HCT116 (cell line): Measurements from ENCODE around the gene VAMP7. TPM values are rescaled to one million over a fixed set of nuclear protein-coding genes. Genes with fewer than 3 reads are reported as not detected.

Source experiments
- ATAC-seq: fragments of 200-7000 bp; cut with Tn5 transposase; 2 replicates; pipeline ENCODE4 v1.9.1; 2020; ENCODE audit warnings: mild to moderate bottlenecking, moderate library complexity
- BruUV-seq: library from RNA; stranded (reverse); fragments of 400-500 nt; replicated peaks from 2 replicates; lab custom pipeline; 2021; lab: Mats Ljungman, UMichigan
- CTCF ChIA-PET: fragments of 300-600 bp; sonication (Branson Sonifier 250); formaldehyde crosslinking; loops from one replicate; lab custom pipeline; 2021; ENCODE audit warnings: antibody characterized with exemption; lab: Charles Lee
- POLR2A ChIA-PET: fragments of 300-600, 350-600 bp; sonication (Branson Sonifier 250); formaldehyde crosslinking; loops from one replicate; lab custom pipeline; 2021; ENCODE audit warnings: antibody characterized with exemption; lab: Charles Lee
- RAD21 ChIA-PET, 2 experiments: fragments of 300-600 bp; sonication (Branson Sonifier 250); formaldehyde crosslinking; loops; one replicate each; lab custom pipeline; 2023; ENCODE audit warnings: low total read pairs in 2 of 2; ENCODE audit not compliant: uncharacterized antibody in 2 of 2, unreplicated experiment in 2 of 2, low non-redundant PET in 1 of 2; lab: Charles Lee
- DNase-seq: peaks from one replicate; pipeline ENCODE4 v3.0.0-alpha.2; 2010; ENCODE audit warnings: low read depth, low spot score
- H2AFZ ChIP-seq: fragments of 200-600 bp; shearing (Covaris generic), sonication (generic); 2 replicates; pipeline ENCODE4 v1.6.1; 2017; ENCODE audit warnings: low read depth, mixed run types, mixed read lengths, antibody characterized with exemption, low read length; ENCODE audit not compliant: poor library complexity, severe bottlenecking
- H3K27ac ChIP-seq: 2 replicates; pipeline ENCODE4 v1.5.1; 2012; ENCODE audit warnings: low read depth, low read length
- H3K27me3 ChIP-seq: fragments of 200-600 bp; sonication (generic); 2 replicates; pipeline ENCODE4 v1.6.1; 2016; ENCODE audit warnings: mixed run types, low read length, mixed read lengths; ENCODE audit not compliant: insufficient read depth
- H3K36me3 ChIP-seq, 2 experiments: fragments of 200-500 bp in 1 of 2; fragments of 200-600 bp in 1 of 2; sonication (Bioruptor generic) in 1 of 2; sonication (generic) in 1 of 2; 2 replicates each; pipeline versions ENCODE4 v1.5.1 to v1.6.1; 2014 to 2016; ENCODE audit warnings: low read length in 2 of 2, inconsistent platforms in 1 of 2, mixed read lengths in 1 of 2, mixed run types in 1 of 2; ENCODE audit not compliant: insufficient read depth in 2 of 2, control insufficient read depth in 1 of 2
- H3K4me1 ChIP-seq, 2 experiments: fragments of 200-600 bp in 1 of 2; sonication (generic) in 1 of 2; 2 replicates each; pipeline versions ENCODE4 v1.5.1 to v1.6.1; 2012 to 2017; ENCODE audit warnings: low read length in 2 of 2, inconsistent platforms in 1 of 2, mild to moderate bottlenecking in 1 of 2, mixed read lengths in 1 of 2, mixed run types in 1 of 2, moderate library complexity in 1 of 2; ENCODE audit not compliant: insufficient read depth in 2 of 2, control insufficient read depth in 1 of 2
- H3K4me2 ChIP-seq: fragments of 200-600 bp; sonication (generic); 2 replicates; pipeline ENCODE4 v1.6.1; 2017; ENCODE audit warnings: mixed run types, low read length, mixed read lengths
- H3K4me3 ChIP-seq, 2 experiments: fragments of 200-600 bp in 1 of 2; sonication (generic) in 1 of 2; replicated peaks in 1 of 2; 2 replicates each; pipeline ENCODE4 v1.5.1; 2011 to 2016; ENCODE audit warnings: low read length in 2 of 2, control low read depth in 1 of 2, low read depth in 1 of 2, mild to moderate bottlenecking in 1 of 2, mixed read lengths in 1 of 2, mixed run types in 1 of 2
- H3K79me2 ChIP-seq: fragments of 200-600 bp; sonication (generic); 2 replicates; pipeline ENCODE4 v1.6.1; 2017; ENCODE audit warnings: mild to moderate bottlenecking, mixed run types, low read length, moderate library complexity, mixed read lengths; ENCODE audit not compliant: insufficient read depth
- H3K9ac ChIP-seq: fragments of 200-600 bp; sonication (generic); 2 replicates; pipeline ENCODE4 v1.6.1; 2016; ENCODE audit warnings: low read length, mixed read lengths
- H3K9me2 ChIP-seq: fragments of 200-600 bp; sonication (generic), shearing (Covaris generic); 2 replicates; pipeline ENCODE4 v1.6.1; 2017; ENCODE audit warnings: mixed run types, mild to moderate bottlenecking, moderate library complexity; ENCODE audit not compliant: insufficient read depth
- H3K9me3 ChIP-seq, 2 experiments: fragments of 200-500 bp in 1 of 2; fragments of 200-600 bp in 1 of 2; sonication (Bioruptor generic) in 1 of 2; sonication (generic) in 1 of 2; 2 replicates each; pipeline ENCODE4 v1.6.1; 2014 to 2017; ENCODE audit warnings: low read length in 2 of 2, mixed read lengths in 2 of 2, inconsistent platforms in 1 of 2, low read depth in 1 of 2, mild to moderate bottlenecking in 1 of 2, mixed run types in 1 of 2, moderate library complexity in 1 of 2; ENCODE audit not compliant: control insufficient read depth in 1 of 2, insufficient read depth in 1 of 2
- H4K20me1 ChIP-seq: fragments of 200-600 bp; sonication (generic), shearing (Covaris generic); 2 replicates; pipeline ENCODE4 v1.6.1; 2017; ENCODE audit warnings: mixed run types, mild to moderate bottlenecking, moderate library complexity; ENCODE audit not compliant: insufficient read depth
- CEBPB ChIP-seq: IDR thresholded peaks from 2 replicates; pipeline ENCODE4 v1.6.1; 2012; ENCODE audit warnings: low read depth
- EGR1 ChIP-seq: IDR thresholded peaks from 2 replicates; pipeline ENCODE4 v1.6.1; 2012; ENCODE audit warnings: low read depth
- ELF1 ChIP-seq: IDR thresholded peaks from 2 replicates; pipeline ENCODE4 v1.6.1; 2012; ENCODE audit warnings: low read depth, borderline replicate concordance
- EZH2 ChIP-seq: fragments of 200-600 bp; sonication (generic); IDR thresholded peaks from 2 replicates; pipeline ENCODE4 v1.6.1; 2017; ENCODE audit warnings: antibody characterized with exemption, mixed run types
- EZH2phosphoT487 ChIP-seq: fragments of 200-600 bp; IDR thresholded peaks from 2 replicates; pipeline ENCODE4 v1.6.1; 2018; ENCODE audit warnings: antibody characterized with exemption, borderline replicate concordance
- FOSL1 ChIP-seq: IDR thresholded peaks from 2 replicates; pipeline ENCODE4 v1.6.1; 2012; ENCODE audit warnings: low read depth
- JUND ChIP-seq: IDR thresholded peaks from 2 replicates; pipeline ENCODE4 v1.6.1; 2012
- POLR2AphosphoS5 ChIP-seq: IDR thresholded peaks from 2 replicates; pipeline ENCODE4 v1.6.1; 2011; ENCODE audit warnings: mild to moderate bottlenecking, low read depth, low read length, moderate library complexity
- RAD21 ChIP-seq: IDR thresholded peaks from 2 replicates; pipeline ENCODE4 v1.6.1; 2012; ENCODE audit warnings: low read depth, mild to moderate bottlenecking
- SIN3A ChIP-seq: IDR thresholded peaks from 2 replicates; pipeline ENCODE4 v1.6.1; 2012; ENCODE audit warnings: low read depth
- SP1 ChIP-seq: IDR thresholded peaks from 2 replicates; pipeline ENCODE4 v1.6.1; 2012; ENCODE audit warnings: low read depth
- SRF ChIP-seq: IDR thresholded peaks from 2 replicates; pipeline ENCODE4 v1.6.1; 2012; ENCODE audit warnings: low read depth
- ZFX ChIP-seq: fragments of 450-650 bp; IDR thresholded peaks from 2 replicates; pipeline ENCODE4 v1.6.1; 2017
- intact Hi-C: fragments of 100-400 bp; cut with micrococcal nuclease; formaldehyde crosslinking; loops from 2 replicates; pipeline ENCODE4 v1.10.0; 2022
- total RNA-seq: library from RNA; stranded (reverse); gene quantifications from one replicate; pipeline ENCODE4 v1.2.1, GENCODE V29; 2021; ENCODE audit not compliant: unreplicated experiment
- TF ChIP-seq, protein P1 (sequence below): IDR thresholded peaks from 2 replicates; pipeline ENCODE4 v1.6.1; 2012
- TF ChIP-seq, protein P2 (sequence below): IDR thresholded peaks from 2 replicates; pipeline ENCODE4 v1.6.1; 2011; ENCODE audit warnings: mild to moderate bottlenecking, low read length, moderate library complexity; ENCODE audit not compliant: insufficient replicate concordance; ENCODE audit errors: extremely low read depth

Gene VAMP7
- total RNA-seq, 1 experiment from 2014 or later = 32.8 TPM

- Histone ChIP-seq H4K20me1 (no peaks in the 10 kb centered on the region), H3K79me2 (no peaks in the 10 kb centered on the region), H3K36me3 (no peaks in the 10 kb centered on the region), H3K4me2 (no peak overlapping the region), H3K27me3 (no peaks in the 10 kb centered on the region), H3K9ac (no peak overlapping the region), H3K9me3 (no peaks in the 10 kb centered on the region), H2AFZ (no peak overlapping the region), H3K27ac (no peak overlapping the region), H3K4me3 (no peak overlapping the region), H3K4me1 (no peaks in the 10 kb centered on the region)
- no TSS peak for BruUV-seq
- intact Hi-C loops = no loop called here
- POLR2A ChIA-PET = no interaction called here
- RAD21 ChIA-PET = no interaction called here
- CTCF ChIA-PET = no interaction called here
- no peak for ATAC-seq
- TF ChIP-seq EZH2phosphoT487 = no peak
- TF ChIP-seq SIN3A = no peak
- no peak for TF ChIP-seq EZH2
- TF ChIP-seq EGR1 = no peak
- TF ChIP-seq POLR2AphosphoS5 = no peak
- no peak for TF ChIP-seq FOSL1
- TF ChIP-seq, protein P1, sequence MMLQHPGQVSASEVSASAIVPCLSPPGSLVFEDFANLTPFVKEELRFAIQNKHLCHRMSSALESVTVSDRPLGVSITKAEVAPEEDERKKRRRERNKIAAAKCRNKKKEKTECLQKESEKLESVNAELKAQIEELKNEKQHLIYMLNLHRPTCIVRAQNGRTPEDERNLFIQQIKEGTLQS = no peak
- no peak for TF ChIP-seq SP1
- no peak for TF ChIP-seq CEBPB
- TF ChIP-seq, all 23 proteins: peak for 0
- DNase-seq = no peak
- H3K9me2 ChIP-seq = no peaks in the 10 kb centered on the region
These were observed 73.6 kb downstream of the VAMP7 start for GRCh38 chrX:155954793-155955192.

DNA sequence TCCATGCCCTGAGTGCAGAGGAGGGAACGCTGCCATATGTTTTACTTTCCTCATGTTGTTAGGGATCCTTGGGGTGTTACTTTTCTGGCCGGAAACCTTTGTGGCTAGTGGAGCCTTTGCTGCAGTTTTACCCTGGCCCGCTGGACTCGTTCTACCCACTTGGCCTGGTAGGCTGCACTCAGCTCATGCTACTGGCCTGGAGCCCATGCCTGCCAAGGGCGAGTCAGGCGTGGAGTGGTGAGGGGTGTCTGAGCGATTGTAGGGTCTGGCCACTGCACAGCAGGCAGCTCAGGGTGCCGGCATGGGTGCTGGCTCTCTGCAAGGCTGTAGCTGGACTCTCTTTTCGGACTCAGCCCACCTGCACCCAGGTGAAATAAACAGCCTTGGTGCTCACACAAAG, 75.0 kb downstream of the VAMP7 start:
- BruUV-seq = no TSS peak

More for the DNA sequence above, 75.0 kb downstream of the VAMP7 start:
- CTCF ChIA-PET = no interaction called here
- no peaks in the 10 kb centered on the region for H3K79me2 ChIP-seq
- H3K4me2 ChIP-seq = no peak overlapping the region
- TF ChIP-seq RAD21 (no peak), EGR1 (no peak), JUND (no peak), ZFX (no peak), EZH2phosphoT487 (no peak), SRF (no peak), ELF1 (no peak), SP1 (no peak)
- TF ChIP-seq, protein P2, sequence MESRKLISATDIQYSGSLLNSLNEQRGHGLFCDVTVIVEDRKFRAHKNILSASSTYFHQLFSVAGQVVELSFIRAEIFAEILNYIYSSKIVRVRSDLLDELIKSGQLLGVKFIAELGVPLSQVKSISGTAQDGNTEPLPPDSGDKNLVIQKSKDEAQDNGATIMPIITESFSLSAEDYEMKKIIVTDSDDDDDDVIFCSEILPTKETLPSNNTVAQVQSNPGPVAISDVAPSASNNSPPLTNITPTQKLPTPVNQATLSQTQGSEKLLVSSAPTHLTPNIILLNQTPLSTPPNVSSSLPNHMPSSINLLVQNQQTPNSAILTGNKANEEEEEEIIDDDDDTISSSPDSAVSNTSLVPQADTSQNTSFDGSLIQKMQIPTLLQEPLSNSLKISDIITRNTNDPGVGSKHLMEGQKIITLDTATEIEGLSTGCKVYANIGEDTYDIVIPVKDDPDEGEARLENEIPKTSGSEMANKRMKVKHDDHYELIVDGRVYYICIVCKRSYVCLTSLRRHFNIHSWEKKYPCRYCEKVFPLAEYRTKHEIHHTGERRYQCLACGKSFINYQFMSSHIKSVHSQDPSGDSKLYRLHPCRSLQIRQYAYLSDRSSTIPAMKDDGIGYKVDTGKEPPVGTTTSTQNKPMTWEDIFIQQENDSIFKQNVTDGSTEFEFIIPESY = no peak
- POLR2A ChIA-PET = no interaction called here
- H3K4me1 ChIP-seq = no peaks in the 10 kb centered on the region
- no peak overlapping the region for H3K9ac ChIP-seq
- RAD21 ChIA-PET = no interaction called here
- H4K20me1 ChIP-seq = no peaks in the 10 kb centered on the region
- H3K36me3 ChIP-seq = no peaks in the 10 kb centered on the region
- no peaks in the 10 kb centered on the region for H3K9me3 ChIP-seq
- no peak overlapping the region for H2AFZ ChIP-seq
- no peak for ATAC-seq
- DNase-seq = no peak
- H3K27ac ChIP-seq = no peak overlapping the region
- no peaks in the 10 kb centered on the region for H3K9me2 ChIP-seq
- intact Hi-C loops = no loop called here
- no peaks in the 10 kb centered on the region for H3K27me3 ChIP-seq
- H3K4me3 ChIP-seq = no peak overlapping the region
